LNCAP (cell line): ENCODE results near the gene SORBS1.

ENCODE experiments used
- TF ChIP-seq, protein P1 (sequence below): fragments of 450-650 bp; IDR thresholded peaks from 2 replicates; pipeline ENCODE4 v1.5.1; 2017; ENCODE audit warnings: mild to moderate bottlenecking

SORBS1 gene

DNA sequence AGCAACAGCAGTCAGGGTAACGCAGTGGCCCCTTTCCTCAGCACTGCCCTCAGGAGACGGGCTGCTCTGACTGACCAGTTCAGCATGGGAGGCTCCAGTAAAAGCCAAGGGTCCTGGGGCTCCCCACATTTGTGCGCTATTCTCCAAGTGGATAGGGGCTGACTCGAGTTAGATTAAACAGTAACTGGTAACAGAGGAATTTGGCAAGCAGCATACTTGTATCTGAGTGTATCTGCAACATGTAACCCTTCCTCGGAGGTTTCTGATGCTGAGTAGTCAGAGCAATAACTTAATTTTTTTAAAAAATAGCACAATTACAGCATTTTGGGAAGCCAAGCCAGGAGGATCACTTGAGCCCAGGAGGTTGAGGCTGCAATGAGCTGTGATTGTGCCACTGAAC is 22.8 kb downstream of the SORBS1 start:
- TF ChIP-seq, protein P1, sequence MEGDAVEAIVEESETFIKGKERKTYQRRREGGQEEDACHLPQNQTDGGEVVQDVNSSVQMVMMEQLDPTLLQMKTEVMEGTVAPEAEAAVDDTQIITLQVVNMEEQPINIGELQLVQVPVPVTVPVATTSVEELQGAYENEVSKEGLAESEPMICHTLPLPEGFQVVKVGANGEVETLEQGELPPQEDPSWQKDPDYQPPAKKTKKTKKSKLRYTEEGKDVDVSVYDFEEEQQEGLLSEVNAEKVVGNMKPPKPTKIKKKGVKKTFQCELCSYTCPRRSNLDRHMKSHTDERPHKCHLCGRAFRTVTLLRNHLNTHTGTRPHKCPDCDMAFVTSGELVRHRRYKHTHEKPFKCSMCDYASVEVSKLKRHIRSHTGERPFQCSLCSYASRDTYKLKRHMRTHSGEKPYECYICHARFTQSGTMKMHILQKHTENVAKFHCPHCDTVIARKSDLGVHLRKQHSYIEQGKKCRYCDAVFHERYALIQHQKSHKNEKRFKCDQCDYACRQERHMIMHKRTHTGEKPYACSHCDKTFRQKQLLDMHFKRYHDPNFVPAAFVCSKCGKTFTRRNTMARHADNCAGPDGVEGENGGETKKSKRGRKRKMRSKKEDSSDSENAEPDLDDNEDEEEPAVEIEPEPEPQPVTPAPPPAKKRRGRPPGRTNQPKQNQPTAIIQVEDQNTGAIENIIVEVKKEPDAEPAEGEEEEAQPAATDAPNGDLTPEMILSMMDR = no peak

DNA sequence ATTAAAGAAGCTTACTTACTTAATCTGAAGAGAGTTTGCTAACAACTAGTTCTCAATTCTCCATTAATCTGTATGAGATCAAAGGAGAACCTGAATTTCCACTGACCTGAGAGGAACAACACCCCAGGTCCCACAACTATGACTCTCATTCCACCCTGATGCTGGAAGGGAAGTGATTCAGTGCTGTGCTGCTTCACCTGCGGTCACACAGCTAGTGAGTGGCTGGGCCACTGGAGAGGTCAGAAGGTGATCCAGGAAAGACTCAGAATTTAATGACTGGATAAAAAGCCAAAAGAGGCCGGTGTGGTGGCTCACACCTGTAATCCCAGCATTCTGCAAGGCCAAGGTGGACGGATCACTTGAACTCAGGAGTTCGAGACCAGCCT is 23.6 kb downstream of the SORBS1 start:
- TF ChIP-seq, protein P1 = no peak

DNA sequence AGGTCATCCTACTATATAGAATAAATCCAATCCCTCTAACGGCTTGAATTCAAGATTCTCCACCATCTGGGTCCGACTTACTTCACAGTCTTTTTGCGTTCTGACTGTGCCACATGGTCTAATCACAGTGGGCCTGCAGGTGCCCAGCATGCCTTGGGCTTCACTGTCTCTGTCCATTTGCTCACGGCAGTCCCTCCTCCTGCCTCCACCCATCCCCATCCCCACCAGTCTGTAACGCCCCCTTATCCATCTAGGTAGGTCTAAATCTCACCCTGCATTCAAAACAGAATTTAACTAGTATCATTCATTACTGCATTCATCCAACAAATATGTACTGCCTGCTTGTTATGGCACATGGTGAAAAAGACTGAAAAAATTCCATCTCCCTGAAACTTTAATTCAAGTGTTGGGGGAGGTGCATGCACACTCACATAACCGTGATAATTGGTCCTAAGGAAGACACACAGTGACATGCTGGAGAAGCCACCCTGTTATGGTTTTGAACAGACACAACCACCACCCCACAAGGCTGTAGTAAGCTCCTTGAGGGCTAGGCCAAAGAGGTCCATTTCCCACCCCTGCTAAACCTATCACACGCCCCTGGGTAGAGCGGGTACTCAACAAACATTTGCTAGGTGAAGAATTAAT is 24.2 kb downstream of the SORBS1 start:
- TF ChIP-seq, protein P1 = no peak

DNA sequence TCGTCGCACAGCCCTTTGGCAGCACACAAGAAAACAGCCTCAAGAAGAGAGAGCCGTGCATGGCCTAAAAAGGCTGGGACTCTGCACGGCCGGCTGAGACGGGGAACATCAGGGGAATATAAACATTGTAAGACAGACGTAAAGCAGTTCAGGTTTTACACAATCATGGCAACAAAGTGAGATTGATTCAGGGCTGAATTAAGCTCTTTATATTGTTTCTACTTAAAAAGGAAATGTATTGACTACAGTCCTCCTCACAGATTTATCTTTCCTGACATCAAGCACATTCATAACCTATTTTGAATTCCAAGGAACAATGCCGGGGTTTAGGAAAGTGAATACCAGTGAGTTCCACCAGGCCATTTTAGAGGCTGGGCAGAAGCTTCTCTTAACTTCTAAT is 25.2 kb downstream of the SORBS1 start:
- TF ChIP-seq, protein P1 = no peak

DNA sequence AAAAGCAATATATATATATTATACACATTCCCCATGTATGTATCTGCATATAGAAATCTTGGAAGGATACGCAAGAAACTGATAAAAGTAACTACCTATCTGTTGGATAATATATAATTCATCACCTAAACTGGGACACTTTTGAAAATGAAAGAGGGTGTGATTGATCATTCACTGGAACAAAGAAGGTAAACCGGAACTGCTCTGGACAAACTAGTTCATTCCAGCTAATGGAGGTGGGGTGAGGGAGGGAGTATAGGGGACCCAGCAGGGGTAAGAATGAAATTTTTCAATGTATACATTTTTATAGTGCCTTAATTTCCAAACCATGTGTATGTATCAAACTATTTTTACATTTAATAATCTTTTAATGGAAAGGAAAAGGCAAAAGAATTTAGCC is 25.6 kb downstream of the SORBS1 start:
- TF ChIP-seq, protein P1 = no peak

DNA sequence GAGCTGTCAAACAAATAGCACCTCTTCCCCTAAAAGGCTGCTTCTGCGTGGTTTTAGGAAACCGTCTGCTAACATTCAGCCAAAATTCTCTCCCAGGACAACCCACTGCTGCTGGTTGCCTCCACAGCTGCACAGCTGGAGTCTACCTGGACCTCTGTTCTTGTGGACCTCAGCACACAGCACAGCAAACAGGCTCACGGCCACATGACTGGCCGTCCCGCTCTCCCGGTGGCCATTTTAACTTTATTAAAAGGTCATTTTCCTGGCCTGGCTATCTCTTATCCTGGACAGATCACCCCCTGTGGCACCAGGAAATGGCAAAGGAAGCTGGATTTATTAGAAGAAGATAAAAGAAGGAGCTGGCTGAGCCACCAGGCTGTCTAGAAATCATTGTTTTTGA is 27.6 kb downstream of the SORBS1 start:
- TF ChIP-seq, protein P1 = no peak

DNA sequence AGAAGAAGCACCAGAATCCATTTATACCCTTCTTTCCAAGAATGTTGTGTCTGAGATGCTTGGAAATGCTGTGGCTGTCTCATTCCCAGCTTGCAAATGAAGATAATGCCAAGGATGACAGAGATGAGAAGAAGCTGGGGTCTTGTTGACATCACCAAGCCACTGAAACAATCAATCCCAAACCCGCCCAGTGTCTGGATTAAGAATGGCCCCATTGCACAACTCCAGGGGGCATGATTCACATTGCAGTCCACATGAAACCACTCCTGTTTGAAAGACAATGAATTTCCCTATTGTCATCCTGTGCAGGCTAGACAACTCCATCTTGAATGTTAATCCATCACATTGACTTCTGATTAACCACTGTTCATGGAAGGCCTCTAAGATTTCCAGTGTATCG is 28.6 kb downstream of the SORBS1 start:
- TF ChIP-seq, protein P1 = no peak

DNA sequence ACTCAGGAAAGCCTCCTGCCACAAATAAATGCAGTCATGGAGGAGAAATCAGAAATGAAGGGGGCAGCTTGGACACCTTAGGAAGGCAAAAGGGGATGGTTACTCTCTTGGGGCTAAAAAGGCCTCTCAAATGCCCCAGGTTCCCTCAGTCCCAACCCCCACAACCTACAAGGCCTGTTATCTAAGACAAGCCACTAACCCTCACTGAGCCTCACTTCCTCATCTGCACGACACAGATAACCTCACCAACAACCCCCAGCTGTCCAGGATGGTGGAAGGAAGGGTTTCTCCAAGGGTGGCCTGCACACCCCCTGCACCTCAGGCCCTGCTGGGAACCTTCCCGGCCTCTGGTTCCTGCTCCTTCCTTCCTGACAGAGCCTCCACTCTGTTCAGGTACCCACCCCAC is 29.2 kb downstream of the SORBS1 start:
- TF ChIP-seq, protein P1 = no peak
